Activated CD4-positive, CD25-positive, alpha-beta regulatory T cell treated with anti-CD3 and anti-CD28 coated beads, Interleukin-2, amount 50 U/mL, for 72 hours (primary cell): ENCODE data around the gene IGSF9B.

Source experiments
- DNase-seq: peaks from one replicate; pipeline ENCODE4 v3.0.0; 2021

Gene IGSF9B

DNA sequence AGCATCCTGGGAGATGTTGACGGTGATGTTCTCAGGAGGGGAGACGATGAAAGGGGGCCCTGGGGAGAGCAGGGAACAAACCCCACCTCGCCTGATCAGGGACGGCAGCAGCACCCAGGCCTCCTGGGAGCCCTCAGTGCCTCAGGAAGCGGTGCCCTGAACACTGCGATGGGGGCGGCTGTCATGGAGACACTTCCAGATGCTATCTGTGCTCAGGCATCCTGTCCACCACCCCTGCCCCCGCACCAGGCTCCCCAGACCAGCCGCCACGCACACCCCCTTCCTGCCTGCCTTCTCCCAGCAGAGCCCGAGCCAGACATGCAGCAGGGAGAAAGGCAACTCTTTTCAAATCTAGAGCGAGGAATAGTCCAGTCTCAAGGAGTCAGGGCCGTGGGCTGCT lies 20.6 kb downstream of the IGSF9B start:
- DNase-seq: no peak

DNA sequence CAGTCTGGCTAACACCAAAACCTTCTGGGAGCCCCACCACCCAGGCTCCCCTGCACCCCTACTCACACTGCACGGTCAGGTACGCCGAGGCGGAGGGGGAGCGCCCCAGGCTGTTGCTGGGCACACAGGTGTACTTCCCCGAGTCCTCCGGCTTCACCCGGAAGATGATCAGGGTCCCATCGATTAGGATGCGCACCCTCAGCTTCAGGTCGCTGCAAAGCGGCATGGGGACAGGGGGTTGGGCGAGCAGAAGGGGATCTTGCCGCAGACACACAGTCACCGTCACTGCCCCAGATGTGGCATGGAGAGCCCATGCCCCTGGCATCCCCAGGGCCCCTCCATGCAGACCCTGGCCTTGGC lies 21.2 kb downstream of the IGSF9B start:
- no peak for DNase-seq

GRCh38 chr11:133934599-133935550 lies 21.9 kb downstream of the IGSF9B start:
- no peak for DNase-seq

- no peak for DNase-seq
These were observed 22.7 kb downstream of the IGSF9B start for GRCh38 chr11:133934096-133934495.

DNA sequence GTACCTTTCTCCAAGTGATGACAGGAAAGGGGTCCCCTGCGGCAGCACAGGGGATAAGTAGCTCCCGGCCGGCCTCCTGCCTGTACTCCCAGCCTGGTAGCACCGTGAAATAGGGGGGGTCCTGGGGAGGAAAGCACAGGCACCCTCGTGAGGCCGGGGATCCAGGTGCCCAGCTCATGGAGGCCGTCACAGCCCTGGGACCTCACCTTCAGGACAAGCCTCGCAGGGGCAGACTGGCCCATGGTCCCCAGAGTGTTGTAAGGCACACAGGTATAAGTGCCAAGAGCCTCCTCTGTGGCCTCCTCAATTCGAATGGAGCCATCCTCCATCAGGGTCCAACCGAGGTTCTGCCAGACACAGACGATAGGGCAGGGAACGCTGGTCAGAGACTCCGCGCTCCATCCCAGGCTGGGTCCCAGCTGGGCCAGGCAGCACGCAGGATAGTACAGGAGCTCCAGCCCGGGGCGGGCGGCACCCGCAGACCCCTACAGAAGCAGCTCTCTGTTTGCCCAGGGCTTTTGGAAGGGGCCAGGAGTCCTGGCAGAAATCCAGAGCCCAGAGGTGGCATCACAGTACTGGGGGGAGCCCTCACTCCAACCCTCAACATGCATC lies 25.2 kb downstream of the IGSF9B start:
- DNase-seq: no peak

DNA sequence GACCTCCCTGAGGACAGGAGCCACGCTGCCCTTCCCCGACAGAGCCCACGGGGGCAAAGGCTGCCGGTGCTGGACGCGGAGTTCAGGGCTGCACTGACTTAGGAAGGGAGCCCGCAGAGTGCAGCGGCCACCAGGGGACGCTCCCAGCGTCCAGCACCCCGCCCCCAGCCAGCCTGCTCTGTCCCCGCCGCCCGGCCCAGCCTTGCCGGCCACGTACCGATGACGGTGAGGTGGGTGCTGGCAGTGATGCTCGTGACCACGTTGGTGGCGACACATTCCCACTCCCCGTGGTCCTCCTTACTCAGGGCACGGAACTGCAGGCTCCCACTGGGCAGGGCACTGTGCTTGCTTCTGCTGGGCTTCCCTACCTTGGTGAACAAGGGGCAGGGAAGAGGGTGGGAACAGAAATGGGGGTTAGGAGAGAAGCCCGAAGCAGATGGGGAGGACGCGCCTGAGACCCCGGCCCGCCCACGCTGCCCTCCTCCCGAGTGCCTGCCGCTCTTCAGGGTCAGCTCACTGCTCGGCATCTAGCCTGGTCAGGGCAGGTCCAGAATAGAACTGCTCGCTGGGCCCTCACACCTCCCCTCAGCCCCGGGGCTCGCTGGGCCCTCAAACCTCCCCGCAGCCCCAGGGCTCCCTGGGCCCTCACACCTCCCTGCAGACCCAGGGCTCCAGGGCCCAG lies 25.9 kb downstream of the IGSF9B start:
- no peak for DNase-seq

GRCh38 chr11:133930053-133930766 lies 26.6 kb downstream of the IGSF9B start:
- DNase-seq: no peak

- DNase-seq: no peak
These were observed 27.2 kb downstream of the IGSF9B start for GRCh38 chr11:133929401-133930052.

GRCh38 chr11:133928628-133929059 lies 28.1 kb downstream of the IGSF9B start:
- DNase-seq: no peak

- DNase-seq: peak; percentile 60
These were observed 28.8 kb downstream of the IGSF9B start for GRCh38 chr11:133927690-133928627.

DNA sequence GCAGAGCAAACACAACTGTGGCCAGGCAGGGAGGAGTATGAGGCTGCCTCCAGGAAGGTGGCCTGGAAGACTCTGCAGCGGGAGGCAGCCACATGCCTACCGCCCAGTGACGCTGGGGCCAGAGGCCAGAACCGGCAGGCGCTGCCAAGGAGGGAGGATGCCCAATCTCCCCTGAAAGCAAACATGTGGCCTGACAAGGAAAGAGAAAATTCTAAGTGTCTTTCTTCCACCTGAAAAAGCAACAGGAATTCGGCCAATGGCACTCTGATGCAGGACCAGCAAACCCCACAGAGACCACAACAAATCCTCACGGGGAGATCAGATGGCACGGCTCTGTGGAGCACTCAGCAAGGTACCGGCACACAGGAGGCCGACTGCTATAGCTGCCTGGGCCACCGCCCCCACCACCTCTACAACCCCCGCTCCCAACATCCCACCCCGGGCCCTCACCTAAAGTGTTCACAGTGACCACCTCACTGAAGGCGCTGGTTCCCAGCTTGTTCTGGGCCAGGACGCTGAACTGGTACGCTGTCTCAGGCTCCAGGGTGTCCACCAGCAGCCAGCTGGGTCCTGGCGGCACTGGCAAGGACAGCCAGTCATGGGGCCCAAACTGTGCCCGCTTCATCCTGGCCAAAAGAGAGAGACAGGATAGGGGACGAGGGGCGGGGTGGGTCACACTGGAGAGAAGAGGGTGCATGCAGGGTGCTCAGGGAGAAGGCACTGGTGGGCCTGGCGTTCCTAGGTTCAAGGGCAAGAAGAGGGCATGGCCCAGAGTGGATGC lies 30.1 kb downstream of the IGSF9B start:
- DNase-seq: no peak

DNA sequence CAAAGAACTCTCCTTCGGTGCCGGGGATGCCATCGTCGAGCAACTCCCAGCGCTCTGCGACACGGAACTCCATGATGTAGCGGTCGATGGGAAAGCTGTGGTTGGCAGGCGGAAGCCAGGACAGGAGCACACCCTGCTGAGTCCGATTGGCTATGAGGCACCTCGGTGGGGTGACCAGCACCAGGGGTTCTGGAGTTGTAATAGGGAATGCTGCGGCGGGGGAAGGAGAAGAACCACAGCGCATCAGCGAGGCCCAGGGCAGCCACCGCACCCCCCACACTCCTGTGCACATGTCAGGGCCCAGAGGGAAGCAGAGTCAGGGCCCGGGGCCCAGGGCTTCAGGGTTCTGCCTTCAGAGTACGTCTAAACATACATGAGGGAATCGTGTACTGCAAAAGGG lies 31.0 kb downstream of the IGSF9B start:
- no peak for DNase-seq

GRCh38 chr11:133924661-133925060 lies 32.1 kb downstream of the IGSF9B start:
- no peak for DNase-seq

DNA sequence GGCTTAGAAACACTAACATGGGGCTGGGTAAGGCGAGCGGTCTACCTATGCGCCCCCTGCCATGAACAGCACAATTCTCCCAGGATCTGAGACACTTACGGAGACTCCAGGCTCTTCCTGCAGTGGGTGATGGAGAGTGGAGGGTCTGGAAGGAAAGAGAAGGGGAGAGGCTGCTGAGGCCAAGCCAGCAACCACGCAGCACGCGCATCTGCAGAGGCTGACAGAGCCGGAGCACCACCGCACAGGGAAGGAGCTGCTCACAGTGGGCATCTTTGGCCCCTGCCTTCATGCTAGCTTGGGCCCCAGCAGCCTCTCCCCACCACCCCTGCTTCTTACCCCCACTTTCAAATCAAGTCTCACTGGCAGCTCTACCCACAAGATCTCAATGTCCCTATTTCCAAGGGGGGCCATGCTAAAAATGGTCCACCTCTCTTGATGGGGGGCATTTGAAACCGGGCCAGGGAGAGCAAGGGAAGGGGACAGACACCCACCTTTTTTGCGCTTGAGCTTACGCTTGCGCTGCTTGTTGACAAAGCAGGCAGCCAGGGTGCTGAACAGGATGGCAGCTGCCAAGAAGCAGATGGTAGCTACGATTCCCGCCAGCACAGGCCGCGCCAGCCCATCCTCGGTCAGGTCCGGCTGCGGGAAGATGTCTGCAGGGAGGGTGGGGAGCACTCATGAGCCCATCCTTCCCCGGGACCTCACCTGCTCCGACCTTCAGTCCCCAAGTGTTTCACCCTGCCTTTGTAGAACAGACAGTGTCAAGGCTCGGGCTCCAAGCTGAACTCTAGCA lies 34.5 kb downstream of the IGSF9B start:
- DNase-seq: no peak

- DNase-seq: no peak
These were observed 35.3 kb downstream of the IGSF9B start for GRCh38 chr11:133921513-133921912.

- DNase-seq: no peak
These were observed 35.7 kb downstream of the IGSF9B start for GRCh38 chr11:133921026-133921425.

DNA sequence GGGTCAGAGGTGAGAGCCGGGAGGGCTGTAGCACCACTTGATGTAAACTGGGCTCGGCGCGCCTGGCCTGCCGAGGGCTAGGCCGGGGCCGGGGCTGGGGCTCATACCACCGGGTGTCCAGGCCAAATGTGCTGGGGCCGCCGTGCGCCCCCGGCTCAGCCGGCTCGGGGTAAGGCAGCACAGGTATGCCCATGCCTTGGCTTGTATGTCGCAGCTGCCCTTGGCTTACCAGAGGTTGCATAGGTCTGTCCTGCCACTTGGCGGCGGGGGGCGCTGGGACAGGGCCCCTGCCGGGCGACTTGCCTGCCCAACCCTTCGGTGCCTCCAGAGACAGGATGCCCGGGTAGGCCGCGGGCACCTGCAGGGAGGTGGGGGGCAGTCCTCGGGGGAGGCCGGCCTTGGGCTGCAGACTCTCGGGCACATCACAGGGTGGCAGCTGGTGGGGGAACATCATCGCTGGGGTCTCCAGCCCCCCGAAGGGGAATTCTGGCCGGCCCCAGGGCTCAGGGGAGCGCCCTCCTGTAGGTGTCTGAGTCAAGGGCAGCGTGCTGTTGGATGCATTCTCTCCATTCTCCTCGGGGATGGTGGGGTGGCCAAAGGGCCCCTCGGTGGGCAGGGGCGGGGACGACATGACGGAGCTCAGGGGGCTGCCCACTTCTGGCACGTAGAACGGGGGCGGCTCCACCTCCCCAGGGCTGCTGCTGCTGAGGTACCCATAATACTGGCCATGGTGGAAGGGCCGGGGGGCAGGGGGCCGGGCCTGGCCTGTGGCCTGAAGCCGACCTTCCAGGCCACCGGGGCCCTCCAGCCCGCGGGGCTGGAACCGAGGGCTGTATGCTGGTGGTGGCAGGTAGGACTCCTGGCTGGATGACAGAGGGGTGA lies 36.4 kb downstream of the IGSF9B start:
- DNase-seq: no peak

DNA sequence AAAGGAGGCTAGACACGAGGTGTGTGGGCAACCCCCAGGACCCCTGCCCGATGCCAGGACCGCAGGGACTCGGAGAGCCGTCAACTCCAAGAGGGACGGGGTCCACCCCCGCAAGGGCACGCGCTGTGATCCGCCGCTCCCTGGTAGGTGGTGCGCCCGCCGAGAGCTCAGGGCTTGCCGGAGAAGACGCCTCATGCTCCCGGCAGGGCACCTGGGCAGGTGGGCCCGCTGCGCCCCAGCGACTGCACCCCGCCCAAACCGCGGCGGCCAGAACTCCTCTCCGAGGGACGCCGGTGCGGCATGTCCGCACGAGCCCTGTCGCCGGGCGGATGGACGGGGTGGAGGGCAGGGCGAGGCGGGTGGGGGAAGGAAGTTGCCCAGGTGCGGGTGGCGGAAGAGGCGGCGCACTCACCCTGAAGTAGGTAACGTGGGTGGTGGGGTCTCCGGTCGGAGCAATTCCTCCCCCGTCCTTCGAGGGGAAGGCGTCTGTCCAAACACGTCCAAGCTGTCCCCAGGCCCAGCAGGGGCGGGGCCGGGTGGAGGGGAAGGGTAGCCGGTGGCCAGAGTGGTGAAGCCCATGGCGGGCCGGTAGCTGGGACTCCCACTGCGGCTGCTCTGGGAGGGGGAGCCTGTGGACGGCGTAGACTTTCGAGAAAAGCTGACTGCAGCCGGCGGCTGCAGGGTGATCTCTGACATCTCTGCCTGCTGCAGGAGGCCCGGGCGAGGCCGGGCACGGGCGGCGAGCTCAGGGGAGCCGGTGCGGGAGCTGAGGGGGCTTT lies 37.2 kb downstream of the IGSF9B start:
- no peak for DNase-seq
